K562 (cell line): Measurements from ENCODE around the gene LGR6. TPM values are rescaled to one million over a fixed set of nuclear protein-coding genes. Genes with fewer than 3 reads are reported as not detected.

Experiments used
- ATAC-seq: fragments of 200-7000 bp; cut with Tn5 transposase; 3 replicates; pipeline ENCODE4 v1.9.1; 2020; ENCODE audit warnings: moderate library complexity
- BruUV-seq: library from RNA; stranded (reverse); fragments of 400-500 nt; replicated peaks from 2 replicates; lab custom pipeline; 2021; lab: Mats Ljungman, UMichigan
- CTCF ChIA-PET: fragments of 300-600 bp; formaldehyde crosslinking; extraction: SDS; loops from one replicate; lab custom pipeline; 2021; ENCODE audit warnings: low intra/inter-chr PET ratio; lab: Yijun Ruan, JAX
- POLR2A ChIA-PET: fragments of 300-600, 350-650 bp; sonication (Branson Sonifier 250); formaldehyde crosslinking; extraction: SDS; loops from one replicate; lab custom pipeline; 2021; ENCODE audit warnings: antibody characterized with exemption, inconsistent platforms; lab: Yijun Ruan, JAX
- DNase-seq, 4 experiments: peaks; one replicate each; pipeline versions ENCODE4 v3.0.0 to v3.0.0-alpha.2; 2011 to 2018; ENCODE audit warnings: low spot score in 3 of 4, mixed read lengths in 3 of 4; ENCODE audit errors: extremely low read depth in 1 of 4
- FAIRE-seq: peaks from 2 replicates; lab custom pipeline; 2011; peaks lifted over from hg19 to GRCh38; lab: Jason Lieb, UNC
- H2AFZ ChIP-seq: 2 replicates; pipeline ENCODE4 v1.6.0; 2011; ENCODE audit warnings: low read depth, low read length, control low read depth, inconsistent platforms
- H3K27ac ChIP-seq: fragments of 200-600 bp; 3 replicates; pipeline ENCODE4 v1.8.0; 2011; ENCODE audit warnings: low read depth, mild to moderate bottlenecking, control low read depth, inconsistent platforms, low read length, moderate library complexity, mixed read lengths; ENCODE audit errors: extremely low read depth
- H3K27me3 ChIP-seq, 2 experiments: fragments of 300-600 bp in 1 of 2; 2 replicates in 1 of 2; 3 replicates in 1 of 2; pipeline versions ENCODE4 v1.6.0 to v1.8.0; 2011; ENCODE audit warnings: inconsistent platforms in 2 of 2, low read length in 2 of 2, mild to moderate bottlenecking in 1 of 2, mixed read lengths in 1 of 2, moderate library complexity in 1 of 2; ENCODE audit not compliant: control insufficient read depth in 2 of 2, insufficient read depth in 2 of 2
- H3K36me3 ChIP-seq: fragments of 300-600 bp; 3 replicates; pipeline ENCODE4 v1.8.0; 2011; ENCODE audit warnings: mild to moderate bottlenecking, low read length, inconsistent platforms; ENCODE audit not compliant: control insufficient read depth, insufficient read depth
- H3K4me1 ChIP-seq, 2 experiments: fragments of 200-600 bp in 1 of 2; replicated peaks in 1 of 2; 2 replicates in 1 of 2; 3 replicates in 1 of 2; pipeline versions ENCODE4 v1.5.1 to v1.8.0; 2011; ENCODE audit warnings: inconsistent platforms in 2 of 2, low read length in 2 of 2, mild to moderate bottlenecking in 1 of 2, mixed read lengths in 1 of 2, moderate library complexity in 1 of 2; ENCODE audit not compliant: control insufficient read depth in 2 of 2, insufficient read depth in 2 of 2
- H3K4me2 ChIP-seq: 2 replicates; pipeline ENCODE4 v1.6.1; 2011; ENCODE audit warnings: low read length, control low read depth, inconsistent platforms, mixed read lengths; ENCODE audit not compliant: insufficient read depth
- H3K4me3 ChIP-seq: fragments of 200-600 bp; sonication (generic), shearing (Covaris generic); 2 replicates; pipeline ENCODE4 v1.5.1; 2016; ENCODE audit warnings: control low read depth, inconsistent platforms
- H3K79me2 ChIP-seq: fragments of 200-600 bp; 3 replicates; pipeline ENCODE4 v1.8.0; 2011; ENCODE audit warnings: low read length, inconsistent platforms; ENCODE audit not compliant: control insufficient read depth, insufficient read depth
- H3K9ac ChIP-seq, 2 experiments: 2 replicates each; pipeline versions ENCODE4 v1.6.0 to v1.6.1; 2011; ENCODE audit warnings: low read depth in 2 of 2, low read length in 2 of 2, control low read depth in 1 of 2, inconsistent platforms in 1 of 2, mild to moderate bottlenecking in 1 of 2, mixed read lengths in 1 of 2; ENCODE audit not compliant: insufficient read depth in 1 of 2
- H3K9me1 ChIP-seq: one replicate; pipeline ENCODE4 v1.6.0; 2011; ENCODE audit warnings: inconsistent platforms, mild to moderate bottlenecking, low read length, moderate library complexity; ENCODE audit not compliant: control insufficient read depth, insufficient read depth
- H3K9me3 ChIP-seq: replicated peaks from 2 replicates; pipeline ENCODE4 v1.5.1; 2011; ENCODE audit warnings: low read depth, low read length, inconsistent platforms; ENCODE audit not compliant: control insufficient read depth, insufficient read depth
- H4K20me1 ChIP-seq: replicated peaks from 2 replicates; pipeline ENCODE4 v1.6.1; 2011; ENCODE audit warnings: low read length, inconsistent platforms, mixed read lengths; ENCODE audit not compliant: control insufficient read depth, insufficient read depth
- AFF4 ChIP-seq: sonication (generic); formaldehyde crosslinking; IDR thresholded peaks from 2 replicates; pipeline ENCODE4 v1.8.0; 2023; ENCODE audit warnings: mild to moderate bottlenecking, missing genetic modification reagents
- CBX3 ChIP-seq, 2 experiments: IDR thresholded peaks; 1 replicate in 1 of 2; 2 replicates in 1 of 2; pipeline ENCODE4 v1.6.1; 2012; ENCODE audit warnings: inconsistent platforms in 2 of 2, low read length in 2 of 2, borderline replicate concordance in 1 of 2, control low read depth in 1 of 2
- HCFC1 ChIP-seq: IDR thresholded peaks from 2 replicates; pipeline ENCODE4 v1.6.1; 2012; ENCODE audit warnings: low read depth, low read length, improper control_type of control experiment
- MBD1 ChIP-seq: fragments of 250-450 bp; sonication (Bioruptor Pico); IDR thresholded peaks from 2 replicates; pipeline ENCODE4 v1.8.0; 2022; ENCODE audit warnings: inconsistent platforms
- MCM5 ChIP-seq: fragments of 450-650 bp; IDR thresholded peaks from 2 replicates; pipeline ENCODE4 v1.6.1; 2016; ENCODE audit warnings: low read depth
- MLX ChIP-seq, 2 experiments: fragments of 450-650 bp in 1 of 2; sonication (generic) in 1 of 2; formaldehyde crosslinking; conservative IDR thresholded peaks; 2 replicates each; pipeline versions ENCODE4 v1.4.0 to v1.8.1; 2020 to 2022; ENCODE audit warnings: mild to moderate bottlenecking in 1 of 2, missing genetic modification reagents in 1 of 2
- NCOA1 ChIP-seq: fragments of 450-650 bp; IDR thresholded peaks from 2 replicates; pipeline ENCODE4 v1.6.1; 2016; ENCODE audit warnings: low read depth
- PATZ1 ChIP-seq: fragments of 250-450 bp; sonication (Bioruptor Pico); IDR thresholded peaks from 2 replicates; pipeline ENCODE4 v1.5.0; 2020; ENCODE audit warnings: mild to moderate bottlenecking, borderline replicate concordance
- RBM22 ChIP-seq: fragments of 200-400 bp; formaldehyde crosslinking; IDR thresholded peaks from 2 replicates; pipeline ENCODE4 v1.6.1; 2018; ENCODE audit warnings: low read length, low read depth; ENCODE audit not compliant: poor library complexity, severe bottlenecking
- RFX5 ChIP-seq: IDR thresholded peaks from 2 replicates; pipeline ENCODE4 v1.6.1; 2011; ENCODE audit warnings: low read depth, mild to moderate bottlenecking, improper control_type of control experiment, low read length
- TCF3 ChIP-seq: sonication (generic); formaldehyde crosslinking; IDR thresholded peaks from 2 replicates; pipeline ENCODE4 v1.4.0; 2020; ENCODE audit warnings: mild to moderate bottlenecking, missing genetic modification reagents
- WGBS: fragments of 100-300 bp; shearing (Covaris generic); methylation state at CpG from one replicate; pipeline ENCODE4 v1.1.6; 2016; ENCODE audit warnings: low coverage, mixed read lengths; ENCODE audit not compliant: insufficient coverage; ENCODE audit errors: missing lambda C conversion rate; 5-methylcytosine and 5-hydroxymethylcytosine counted together
- in situ Hi-C: fragments of 300-500 bp; cut with MboI; formaldehyde crosslinking; loops from 4 replicates; pipeline ENCODE4 v1.15.0; 2018; ENCODE audit warnings: inconsistent platforms, mixed read lengths
- intact Hi-C: fragments of 100-400 bp; cut with micrococcal nuclease; formaldehyde crosslinking; loops from 2 replicates; pipeline ENCODE4 v1.14.2; 2022
- polyA plus RNA-seq, 8 experiments: library from polyadenylated mRNA; depleted of rRNA in 4 of 8; stranded (reverse) in 5 of 8; unstranded in 3 of 8; fragments of >200 nt; fragmentation: Nextera tagmentation in 2 of 8; fragmentation: Illumina TruSeq in 1 of 8; extraction: Ambion mirVana in 2 of 8; extraction: Trizol in 1 of 8; gene quantifications; 2 replicates each; pipeline versions ENCODE4 v1.2.1 to v1.2.3, GENCODE V29; 2011 to 2014; ENCODE audit warnings: inconsistent platforms in 1 of 8, missing spikeins in 1 of 8
- total RNA-seq, 7 experiments: library from RNA; depleted of rRNA in 6 of 7; stranded (reverse); fragments of >200 nt in 6 of 7; fragmentation: Illumina TruSeq in 2 of 7; extraction: Trizol in 2 of 7; gene quantifications; 2 replicates each; pipeline versions ENCODE4 v1.2.1 to v1.2.3, GENCODE V29; 2011 to 2021; ENCODE audit warnings: low replicate concordance in 1 of 7

The LGR6 gene
- total and polyA plus RNA-seq, 9 of the 15 experiments (the other 6 are each of a cell fraction or from before 2014, with no cell fraction given), result 0.01 to 0.54 (median 0.17) TPM; not detected in 1

GRCh38 chr1:202217951-202218350 lies 24.4 kb downstream of the LGR6 start:
- Histone ChIP-seq H3K79me2 (no peaks in the 10 kb centered on the region), H3K9me1 (no peaks in the 10 kb centered on the region)
- TF ChIP-seq RFX5 (no peak), TCF3 (no peak), HCFC1 (no peak), NCOA1 (no peak), CBX3 (IDR thresholded peaks at IDR 0.05; ENCODE audit: borderline replicate concordance in 1 of 2, low read length in 2 of 2) (no peak), MLX (CRISPR knock-in tag; conservative IDR thresholded peaks at IDR 0.05) (no peak), MBD1 (CRISPR knock-in tag) (no peak), AFF4 (CRISPR knock-in tag) (no peak), RBM22 (no peak), PATZ1 (CRISPR knock-in tag) (no peak), MCM5 (no peak)
- TF ChIP-seq, all 486 proteins: peak for 0
- no peak overlapping the region for H2AFZ ChIP-seq
- in situ Hi-C loops (loop anchor here (25.0 kb wide), 1 partner anchor 94 kb away; no protein-coding TSS in a partner anchor), intact Hi-C loops (no loop called here)
- H3K27me3 ChIP-seq, result peaks cover 52 to 77% of the 10 kb centered on the region in 2 experiments; a peak in 4 of 5 replicates
- H3K9ac ChIP-seq, result no peak overlapping the region
- no peak for DNase-seq
- H3K4me2 ChIP-seq, result no peak overlapping the region
- no peak for FAIRE-seq
- no peak overlapping the region for H3K4me3 ChIP-seq
- no peaks in the 10 kb centered on the region for H3K36me3 ChIP-seq
- CTCF ChIA-PET, result no interaction called here
- BruUV-seq, result no TSS peak
- POLR2A ChIA-PET, result interaction anchor here (0.7 kb wide), 1 partner anchor 9 kb away, joined by 3 read pairs; no protein-coding TSS in a partner anchor
- no peaks in the 10 kb centered on the region for H3K9me3 ChIP-seq
- 0% methylated on average over 1 of the region's 1 CpG for WGBS
- no peak for ATAC-seq
- H3K4me1 ChIP-seq, result peaks cover 0 to 6% of the 10 kb centered on the region in 2 experiments; a peak in 2 of 5 replicates
- peaks cover 12% of the 10 kb centered on the region; the same call in 1 of the 2 replicates for H4K20me1 ChIP-seq
- no peak overlapping the region for H3K27ac ChIP-seq
